OCI-M2 (cell line): ENCODE data around the gene NPHP1.
"Not testable (repeated sequence)": the region's sequence is repeated elsewhere in the genome, so short reads cannot be mapped to it uniquely, and the experiment has no call there.

Experiments used
- DNase-seq: peaks from one replicate; lab custom pipeline; 2025; ENCODE audit not compliant: unreplicated experiment; lab: John Stamatoyannopoulos, UW

NPHP1 gene

GRCh38 chr2:110105183-110105582, 99.6 kb downstream of the NPHP1 start:
- no peak for DNase-seq

DNA sequence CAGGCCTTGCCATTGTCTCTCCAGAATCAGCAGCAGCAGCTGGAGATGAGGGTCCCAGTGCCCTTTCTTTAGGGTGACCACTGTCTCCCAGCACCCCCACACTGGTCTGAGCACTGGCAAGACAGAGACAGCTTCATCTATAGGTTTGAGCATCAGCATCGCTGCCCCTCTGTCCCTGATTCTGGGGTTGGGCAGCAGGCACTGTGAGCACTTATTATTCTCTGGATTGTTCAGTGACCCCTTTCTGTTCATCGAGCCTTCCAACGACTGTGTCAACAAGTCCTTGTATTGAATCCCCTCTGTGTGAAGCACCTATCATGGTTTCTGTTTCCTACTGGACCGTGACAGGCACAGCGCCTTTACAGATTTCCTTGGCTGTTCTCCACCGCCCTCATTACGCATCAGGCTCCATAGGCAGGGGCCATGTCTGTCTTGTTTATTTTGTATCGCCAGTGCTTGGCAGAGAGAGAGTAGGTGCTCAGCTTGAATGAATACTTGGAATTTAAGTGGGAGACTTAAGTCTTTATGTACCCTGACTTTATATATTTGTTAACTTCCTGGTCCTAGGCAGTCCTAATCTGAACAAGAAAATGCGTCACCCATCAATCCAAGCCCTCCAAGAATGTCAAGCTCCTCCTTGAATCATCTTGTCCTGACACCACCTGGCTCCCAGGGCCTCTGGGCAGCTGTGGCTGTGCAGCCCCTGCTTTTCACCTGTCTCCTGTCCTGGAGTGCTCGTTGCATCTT, 100.6 kb downstream of the NPHP1 start:
- DNase-seq = no peak

- no peak for DNase-seq
Measured at GRCh38 chr2:110103061-110103961, 101.5 kb downstream of the NPHP1 start.

DNA sequence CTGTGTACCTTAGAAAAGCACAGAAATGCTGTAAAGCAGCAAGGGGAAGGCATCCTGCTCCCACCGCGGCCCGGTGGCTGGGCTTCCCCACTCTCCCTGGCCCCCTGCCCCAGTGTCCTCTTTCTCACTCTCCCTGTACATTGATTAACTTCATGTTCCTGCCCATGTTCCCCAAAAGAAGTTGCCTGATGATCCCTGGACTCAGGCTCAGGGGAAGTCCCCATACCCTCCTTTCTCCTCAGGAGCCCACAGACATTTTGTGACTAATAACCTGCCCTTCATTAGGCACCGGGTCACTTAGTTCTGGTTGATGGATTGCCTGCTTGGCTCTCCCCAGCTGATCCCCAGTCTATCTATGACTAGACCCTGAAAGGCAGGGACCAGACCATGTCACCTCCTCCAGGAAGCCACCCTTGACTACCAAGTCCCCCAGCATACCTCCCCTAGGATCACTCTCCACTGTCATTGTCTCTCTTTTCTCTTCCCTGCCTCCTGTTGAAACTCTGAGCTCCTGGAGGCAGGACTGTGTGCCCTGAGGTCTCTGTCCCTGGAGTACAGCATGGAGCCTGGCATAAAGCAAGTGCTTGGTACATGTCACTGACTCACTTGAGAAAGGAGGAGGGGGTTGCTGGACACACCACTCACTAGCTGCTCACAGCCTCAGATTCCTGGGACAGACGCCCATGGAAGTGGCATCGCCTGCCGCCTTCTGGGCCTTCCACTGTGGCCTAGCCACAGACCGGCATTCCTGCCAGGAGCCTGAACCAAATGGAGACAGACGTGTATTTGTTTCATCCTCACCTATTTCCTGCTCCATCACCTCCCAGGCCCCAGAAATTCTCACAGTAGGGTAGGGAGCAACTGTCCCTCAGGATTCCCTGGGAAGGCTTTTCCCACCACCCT, 102.7 kb downstream of the NPHP1 start:
- DNase-seq = no peak

GRCh38 chr2:110101280-110101844, 103.5 kb downstream of the NPHP1 start:
- no peak for DNase-seq

DNA sequence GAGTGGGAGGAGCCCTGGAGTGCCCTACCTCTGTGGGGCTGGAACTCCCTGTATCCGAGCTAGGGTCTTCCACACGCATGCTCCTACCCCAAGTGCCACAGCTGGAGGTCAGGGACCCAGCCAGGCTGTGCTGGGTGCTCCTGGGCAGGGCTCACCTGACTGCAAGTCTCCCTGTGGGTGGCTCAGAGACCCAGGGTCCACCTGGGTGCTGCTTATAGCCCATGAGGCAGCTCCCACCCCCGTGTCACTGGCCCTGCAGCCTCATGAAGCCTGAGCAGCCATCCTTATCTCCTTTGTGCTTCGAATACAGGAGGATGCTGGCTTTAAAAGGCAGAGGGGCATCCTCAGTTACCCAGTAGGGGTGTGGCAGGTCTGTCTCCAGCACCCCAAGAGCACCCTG, 103.9 kb downstream of the NPHP1 start:
- DNase-seq = not testable (repeated sequence)

DNA sequence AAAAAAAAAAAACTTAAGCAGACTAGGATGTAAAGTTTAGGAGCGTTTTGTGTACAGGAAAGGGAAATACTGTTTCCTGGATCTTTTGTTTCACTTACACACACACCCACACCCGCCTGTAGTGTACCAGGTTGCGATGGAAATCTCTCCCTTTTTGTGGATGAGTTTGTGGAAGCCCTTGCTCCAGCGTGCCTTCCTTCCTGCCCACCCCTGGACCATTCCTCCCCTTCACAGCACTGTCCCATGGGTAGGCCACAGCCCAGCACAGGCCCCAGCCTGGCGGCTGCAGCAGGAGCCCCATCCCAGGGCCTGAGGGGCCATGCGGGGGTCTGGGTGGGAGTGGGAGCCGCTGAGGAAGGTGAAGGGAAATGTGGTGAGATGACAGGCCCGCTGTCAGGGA, 104.3 kb downstream of the NPHP1 start:
- no peak for DNase-seq

DNA sequence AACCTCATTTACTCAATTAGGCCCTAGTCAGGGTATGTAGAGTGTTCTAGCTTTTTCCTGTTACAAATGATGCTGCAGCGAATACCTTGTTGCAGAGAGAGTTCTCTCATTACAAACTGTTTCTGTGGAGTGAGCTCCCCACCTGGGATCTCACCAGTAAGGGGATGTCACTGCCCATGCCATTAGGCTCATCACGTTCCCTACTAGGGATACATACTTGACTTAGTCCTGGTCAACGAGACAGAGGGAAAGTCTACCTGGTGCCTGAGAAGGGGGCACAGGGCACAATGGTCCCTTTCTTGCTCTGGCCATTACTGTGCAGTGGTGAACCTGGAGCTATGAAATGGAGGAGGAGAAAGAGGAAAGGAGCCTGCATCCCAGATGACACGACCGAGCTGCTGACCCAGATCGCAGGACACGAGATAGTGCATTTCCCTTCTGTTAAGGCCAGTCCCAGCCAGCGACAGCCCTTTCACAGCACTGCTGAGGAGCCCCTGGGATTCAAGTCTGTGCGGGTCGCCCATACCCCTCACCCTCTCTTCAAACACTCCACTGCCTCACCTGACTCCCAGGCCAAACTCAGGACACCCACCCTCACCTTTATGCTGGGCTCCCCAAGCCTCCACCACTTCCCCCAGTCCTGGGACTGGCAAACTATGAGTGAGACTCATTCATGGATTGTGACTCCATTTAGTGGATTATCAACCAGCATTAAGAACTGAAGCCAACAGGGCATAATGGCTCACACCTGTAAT, 105.2 kb downstream of the NPHP1 start:
- no peak for DNase-seq

- DNase-seq = no peak
Measured at GRCh38 chr2:110099038-110099425, 105.8 kb downstream of the NPHP1 start.

- DNase-seq = no peak
Measured at GRCh38 chr2:110097506-110098220, 107.2 kb downstream of the NPHP1 start.

DNA sequence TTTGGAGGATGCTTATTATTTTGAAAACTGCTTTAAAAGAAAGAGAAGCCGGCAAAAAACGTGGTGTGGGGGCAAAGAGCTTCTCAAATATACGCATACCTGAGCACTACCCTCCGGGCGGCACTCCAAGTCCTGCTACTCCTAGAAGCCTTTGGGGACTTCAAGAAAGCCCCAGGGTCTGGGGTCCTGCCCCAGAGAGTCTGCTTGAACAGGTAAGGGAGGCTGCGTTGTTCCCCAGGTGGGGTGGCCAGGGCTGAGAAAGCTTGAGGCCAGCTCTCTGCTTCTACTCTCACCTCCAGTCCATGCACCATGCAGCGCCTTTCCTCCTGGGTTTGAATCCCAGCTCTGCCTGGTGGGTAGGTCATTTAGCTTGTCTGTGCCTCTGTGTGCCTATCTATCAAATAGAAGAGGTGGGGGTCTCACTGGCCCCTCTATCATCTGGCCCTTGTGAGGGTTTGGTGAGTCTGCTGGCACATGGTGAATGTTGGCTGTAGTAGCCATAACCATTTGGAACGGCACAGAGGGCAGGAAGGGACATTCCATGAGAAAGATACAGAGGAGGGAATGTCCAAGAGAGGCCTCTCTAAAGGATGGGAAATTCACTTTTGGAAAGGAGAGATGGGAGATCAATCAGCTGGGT, 108.7 kb downstream of the NPHP1 start:
- no peak for DNase-seq

DNA sequence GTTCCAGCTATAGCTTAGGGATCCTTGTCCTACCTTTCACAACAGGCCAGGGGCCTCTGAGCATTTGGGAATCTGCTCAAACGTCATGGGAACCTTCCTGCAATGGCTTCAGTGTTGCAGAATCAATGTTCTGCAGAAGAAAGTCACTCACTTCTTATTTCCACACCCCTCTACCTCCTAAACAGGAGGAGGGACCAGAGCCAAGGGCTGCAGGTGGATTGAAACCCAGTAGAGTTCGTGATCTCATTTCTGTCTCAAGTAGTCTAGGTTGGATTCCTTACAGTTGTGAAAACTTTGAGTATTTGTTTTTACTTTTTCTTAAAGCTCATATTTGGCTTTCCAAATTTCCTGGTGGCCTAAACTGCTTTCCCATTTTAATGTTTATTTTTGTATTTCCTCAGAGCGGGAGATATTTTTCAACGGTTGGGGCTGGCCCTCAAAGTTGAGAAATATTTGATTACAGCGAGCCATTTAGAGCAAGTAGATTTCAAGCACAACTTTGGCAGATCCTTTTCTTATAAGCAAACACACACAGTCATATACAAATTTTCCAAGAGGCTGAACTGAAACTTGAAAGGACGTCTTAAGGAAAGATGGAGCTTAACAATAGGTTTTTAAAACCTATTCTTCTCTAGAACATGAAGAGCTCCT, 109.8 kb downstream of the NPHP1 start:
- DNase-seq = not testable (repeated sequence)

DNA sequence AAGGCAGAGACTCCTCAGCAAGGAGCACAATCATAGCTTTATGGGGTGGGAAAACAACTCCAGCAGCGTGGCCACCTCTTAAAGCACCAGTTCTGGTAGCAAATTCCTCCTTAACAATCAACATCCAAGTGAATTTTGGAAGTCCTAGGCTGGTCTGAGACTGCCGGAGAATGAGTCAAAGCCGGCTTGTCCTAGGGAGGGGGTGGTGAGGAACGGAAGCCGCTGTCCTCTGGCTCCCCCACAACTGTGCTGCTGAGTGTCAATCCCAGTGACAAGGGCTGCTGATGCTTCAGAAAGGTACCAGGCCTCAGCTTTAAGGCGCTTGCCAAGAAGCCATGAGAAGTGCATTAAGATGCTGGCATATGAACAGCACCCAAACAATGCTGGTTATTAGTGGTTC, 110.9 kb downstream of the NPHP1 start:
- DNase-seq = not testable (repeated sequence)

GRCh38 chr2:110090164-110090563, 114.6 kb downstream of the NPHP1 start:
- not testable (repeated sequence) for DNase-seq

DNA sequence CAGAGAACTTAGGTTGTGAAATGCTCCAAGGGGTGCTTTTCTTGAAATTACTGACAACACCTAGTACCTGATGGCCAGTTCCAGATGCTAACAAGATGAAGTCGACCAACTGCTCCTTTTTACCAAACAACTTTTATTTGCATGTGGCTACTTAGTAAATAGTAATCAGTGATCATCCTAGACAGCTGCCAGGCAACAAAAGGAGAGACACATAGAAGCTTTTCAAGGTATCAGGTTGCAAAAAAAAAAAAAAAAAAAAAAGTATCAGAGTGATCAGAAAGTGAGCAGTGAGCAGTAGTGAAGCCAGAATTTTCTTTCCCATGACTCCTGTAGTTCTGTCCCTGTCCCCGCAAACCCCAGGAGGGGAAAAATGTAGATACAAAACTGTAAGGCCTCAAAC, 121.1 kb downstream of the NPHP1 start:
- not testable (repeated sequence) for DNase-seq

- DNase-seq = not testable (repeated sequence)
Measured at GRCh38 chr2:110083162-110083561, 121.7 kb downstream of the NPHP1 start.

DNA sequence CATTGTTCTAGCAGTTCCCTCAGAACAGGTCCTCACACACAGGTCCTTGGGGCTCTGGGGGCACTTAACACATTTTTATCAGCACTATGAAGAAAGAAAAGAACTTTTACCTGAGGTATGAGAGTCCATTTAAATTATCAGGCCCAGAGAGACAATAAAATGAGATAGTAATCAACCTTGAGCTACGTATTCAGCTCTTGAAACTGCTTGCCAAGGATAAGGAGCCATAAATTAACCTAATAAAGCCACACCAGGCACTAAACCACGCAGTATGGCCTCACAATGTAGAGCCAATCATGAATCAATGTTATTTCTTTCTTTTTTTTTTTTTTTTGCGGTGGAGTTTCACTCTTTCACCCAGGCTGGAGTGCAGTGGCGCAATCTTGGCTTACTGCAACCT, 126.7 kb downstream of the NPHP1 start:
- DNase-seq = not testable (repeated sequence)

DNA sequence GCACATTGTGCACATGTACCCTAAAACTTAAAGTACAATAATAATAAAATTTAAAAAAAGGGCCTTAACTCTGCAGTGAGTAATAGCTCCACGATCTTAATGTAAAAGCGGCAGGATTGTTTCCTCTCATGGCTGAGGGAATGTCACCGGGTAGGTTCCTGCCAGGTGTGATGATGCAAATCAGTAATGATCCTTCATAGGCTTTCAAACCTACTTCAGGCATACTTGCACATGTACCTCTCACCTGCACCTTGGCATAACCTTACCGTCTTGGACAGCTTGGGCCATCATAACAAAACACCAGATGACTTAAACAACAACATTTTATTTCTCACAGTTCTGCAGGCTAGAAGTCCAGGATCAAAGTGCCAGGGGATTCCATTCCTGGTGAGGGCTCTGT, 128.9 kb downstream of the NPHP1 start:
- DNase-seq = not testable (repeated sequence)
